GM21515 (cell line): ENCODE results near the gene FGD3.

Source experiments
- ATAC-seq: cut with Tn5 transposase; IDR thresholded peaks from one replicate; pipeline ENCODE4 v1.9.1; 2021; ENCODE audit not compliant: unreplicated experiment

FGD3 gene

GRCh38 chr9:92954886-92955285 is 7.6 kb downstream of the FGD3 start:
- no peak for ATAC-seq

- ATAC-seq = no peak
Measured at GRCh38 chr9:92960561-92961290, 13.4 kb downstream of the FGD3 start.

- ATAC-seq = no peak
Measured at GRCh38 chr9:92961627-92962302, 14.4 kb downstream of the FGD3 start.

- ATAC-seq = no peak
Measured at GRCh38 chr9:92962303-92962649, 15.0 kb downstream of the FGD3 start.

- no peak for ATAC-seq
Measured at GRCh38 chr9:92962846-92963245, 15.5 kb downstream of the FGD3 start.

GRCh38 chr9:92963831-92964606 is 16.7 kb downstream of the FGD3 start:
- ATAC-seq = peak; percentile 69

- no peak for ATAC-seq
Measured at GRCh38 chr9:92964607-92965060, 17.3 kb downstream of the FGD3 start.

- no peak for ATAC-seq
Measured at GRCh38 chr9:92965061-92965758, 17.9 kb downstream of the FGD3 start.

GRCh38 chr9:92965759-92966517 is 18.6 kb downstream of the FGD3 start:
- ATAC-seq = no peak

- ATAC-seq = no peak
Measured at GRCh38 chr9:92966518-92966800, 19.1 kb downstream of the FGD3 start.

- no peak for ATAC-seq
Measured at GRCh38 chr9:92968081-92968480, 20.8 kb downstream of the FGD3 start.

GRCh38 chr9:92969516-92970466 is 22.5 kb downstream of the FGD3 start:
- ATAC-seq = no peak

GRCh38 chr9:92970467-92970923 is 23.2 kb downstream of the FGD3 start:
- ATAC-seq = no peak

- ATAC-seq = no peak
Measured at GRCh38 chr9:92971121-92971520, 23.8 kb downstream of the FGD3 start.

GRCh38 chr9:92971776-92972175 is 24.5 kb downstream of the FGD3 start:
- ATAC-seq = no peak

GRCh38 chr9:92973700-92974099 is 26.4 kb downstream of the FGD3 start:
- no peak for ATAC-seq

GRCh38 chr9:92974161-92974661 is 26.9 kb downstream of the FGD3 start:
- no peak for ATAC-seq

GRCh38 chr9:92974761-92975755 is 27.7 kb downstream of the FGD3 start:
- no peak for ATAC-seq
